GM12878 (cell line): ENCODE results near the gene MICALL1. TPM values are rescaled to one million over a fixed set of nuclear protein-coding genes. Genes with fewer than 3 reads are reported as not detected.

Source experiments
- ATAC-seq: fragments of 200-7000 bp; cut with Tn5 transposase; 3 replicates; pipeline ENCODE4 v1.9.1; 2020; ENCODE audit warnings: mild to moderate bottlenecking, moderate library complexity
- BruUV-seq: library from RNA; stranded (reverse); fragments of 400-500 nt; replicated peaks from 2 replicates; lab custom pipeline; 2021; lab: Mats Ljungman, UMichigan
- CTCF ChIA-PET: fragments of 300-600 bp; sonication (Branson Sonifier 250); formaldehyde crosslinking; extraction: SDS; loops from one replicate; lab custom pipeline; 2021; ENCODE audit warnings: inconsistent platforms; lab: Yijun Ruan, JAX
- POLR2A ChIA-PET: fragments of 350-600 bp; formaldehyde crosslinking; extraction: SDS; loops from one replicate; lab custom pipeline; 2021; ENCODE audit warnings: inconsistent platforms; lab: Charles Lee
- RAD21 ChIA-PET: fragments of 300-600 bp; sonication (Branson Sonifier 250); formaldehyde crosslinking; loops from one replicate; lab custom pipeline; 2023; ENCODE audit warnings: antibody characterized with exemption; ENCODE audit not compliant: unreplicated experiment; lab: Charles Lee
- SMC1A ChIA-PET: fragments of 300-600 bp; sonication (Branson Sonifier 250); formaldehyde crosslinking; loops from one replicate; lab custom pipeline; 2023; ENCODE audit not compliant: unreplicated experiment, uncharacterized antibody; lab: Charles Lee
- DNase-seq: peaks from one replicate; pipeline ENCODE4 v3.0.0-alpha.2; 2011; ENCODE audit warnings: low read depth, low spot score
- FAIRE-seq: peaks from 3 replicates; lab custom pipeline; 2011; peaks lifted over from hg19 to GRCh38; lab: Jason Lieb, UNC
- H2AFZ ChIP-seq: 2 replicates; pipeline ENCODE4 v1.6.0; 2011; ENCODE audit warnings: low read depth, low read length, control low read depth; ENCODE audit not compliant: control insufficient read depth
- H3K27ac ChIP-seq: 2 replicates; pipeline ENCODE4 v1.5.1; 2011; ENCODE audit warnings: control low read depth; ENCODE audit not compliant: control insufficient read depth, insufficient read depth
- H3K27me3 ChIP-seq, 2 experiments: replicated peaks in 1 of 2; 2 replicates each; pipeline versions ENCODE4 v1.6.0 to v1.6.1; 2011; ENCODE audit warnings: low read length in 1 of 2; ENCODE audit not compliant: control insufficient read depth in 2 of 2, insufficient read depth in 2 of 2
- H3K36me3 ChIP-seq, 2 experiments: 2 replicates each; pipeline ENCODE4 v1.5.1; 2011; ENCODE audit warnings: low read length in 1 of 2; ENCODE audit not compliant: control insufficient read depth in 2 of 2, insufficient read depth in 2 of 2
- H3K4me1 ChIP-seq: 2 replicates; pipeline ENCODE4 v1.6.1; 2011; ENCODE audit warnings: mild to moderate bottlenecking, low read length, moderate library complexity, mixed read lengths; ENCODE audit not compliant: control insufficient read depth, insufficient read depth
- H3K4me2 ChIP-seq: 2 replicates; pipeline ENCODE4 v1.6.0; 2011; ENCODE audit warnings: control low read depth; ENCODE audit not compliant: control insufficient read depth, insufficient read depth
- H3K4me3 ChIP-seq: fragments of 200-600 bp; sonication (generic); 2 replicates; pipeline ENCODE4 v1.5.1; 2016
- H3K79me2 ChIP-seq: 2 replicates; pipeline ENCODE4 v1.6.0; 2011; ENCODE audit warnings: low read length; ENCODE audit not compliant: control insufficient read depth, insufficient read depth
- H3K9ac ChIP-seq: 2 replicates; pipeline ENCODE4 v1.8.0; 2011; ENCODE audit warnings: low read length, control low read depth, mixed read lengths; ENCODE audit not compliant: control insufficient read depth, insufficient read depth
- H3K9me3 ChIP-seq: replicated peaks from 3 replicates; pipeline ENCODE4 v1.5.1; 2011; ENCODE audit warnings: mild to moderate bottlenecking, low read length; ENCODE audit not compliant: control insufficient read depth, insufficient read depth
- H4K20me1 ChIP-seq: 2 replicates; pipeline ENCODE4 v1.6.0; 2011; ENCODE audit not compliant: control insufficient read depth, insufficient read depth
- ETV6 ChIP-seq, 2 experiments: fragments of 450-650 bp in 1 of 2; IDR thresholded peaks in 1 of 2; conservative IDR thresholded peaks in 1 of 2; 2 replicates each; pipeline ENCODE4 v1.6.1; 2014; ENCODE audit warnings: antibody characterized with exemption in 1 of 2, borderline replicate concordance in 1 of 2, low read depth in 1 of 2, mild to moderate bottlenecking in 1 of 2, moderate library complexity in 1 of 2
- JUNB ChIP-seq: IDR thresholded peaks from 2 replicates; pipeline ENCODE4 v1.6.1; 2016; ENCODE audit warnings: antibody characterized with exemption, mild to moderate bottlenecking
- NR2F1 ChIP-seq: fragments of 450-650 bp; conservative IDR thresholded peaks from 2 replicates; pipeline ENCODE4 v1.6.1; 2017; ENCODE audit warnings: mild to moderate bottlenecking
- ZBED1 ChIP-seq: IDR thresholded peaks from 2 replicates; pipeline ENCODE4 v1.6.1; 2016; ENCODE audit warnings: borderline replicate concordance
- WGBS: methylation state at CpG from one replicate; pipeline ENCODE4 v1.1.6; 2016; ENCODE audit warnings: low lambda C conversion rate; ENCODE audit not compliant: insufficient replicate concordance, insufficient coverage; ENCODE audit errors: missing lambda C conversion rate; 5-methylcytosine and 5-hydroxymethylcytosine counted together
- in situ Hi-C: fragments of 300-500 bp; cut with MboI; formaldehyde crosslinking; loops from 9 replicates; pipeline ENCODE4 v1.14.3; 2018; ENCODE audit warnings: mixed read lengths
- intact Hi-C: fragments of 100-400 bp; cut with micrococcal nuclease; formaldehyde crosslinking; loops from one replicate; pipeline ENCODE4 v1.14.2; 2022; ENCODE audit not compliant: unreplicated experiment
- polyA plus RNA-seq, 11 experiments: library from polyadenylated mRNA; depleted of rRNA in 4 of 11; unstranded in 6 of 11; stranded (reverse) in 5 of 11; fragments of >200 nt; fragmentation: Nextera tagmentation in 4 of 11; fragmentation: Illumina TruSeq in 1 of 11; extraction: Ambion mirVana in 4 of 11; extraction: Trizol in 1 of 11; gene quantifications; 1 replicate in 1 of 11; 2 replicates in 10 of 11; pipeline versions ENCODE4 v1.2.1 to v1.2.3, GENCODE V29; 2011 to 2016; ENCODE audit warnings: inconsistent platforms in 2 of 11, missing spikeins in 2 of 11, low read depth in 1 of 11
- total RNA-seq, 4 experiments: library from RNA; depleted of rRNA in 3 of 4; stranded (reverse); fragments of >200 nt in 3 of 4; fragmentation: Illumina TruSeq in 1 of 4; extraction: Trizol in 1 of 4; gene quantifications; 2 replicates each; pipeline versions ENCODE4 v1.2.1 to v1.2.3, GENCODE V29; 2013 to 2021
- TF ChIP-seq, protein P1 (sequence below): fragments of 450-650 bp; IDR thresholded peaks from 2 replicates; pipeline ENCODE4 v1.6.1; 2016; ENCODE audit warnings: mild to moderate bottlenecking, moderate library complexity, borderline replicate concordance
- TF ChIP-seq, protein P2 (sequence below): fragments of 450-650 bp; IDR thresholded peaks from 2 replicates; pipeline ENCODE4 v1.6.1; 2017; ENCODE audit warnings: low read depth, mild to moderate bottlenecking, moderate library complexity

The MICALL1 gene
- total and polyA plus RNA-seq, 10 of the 15 experiments (the other 5 are each of a cell fraction or from before 2014, with no cell fraction given), result 0.72 to 30.7 (median 7.8) TPM

DNA sequence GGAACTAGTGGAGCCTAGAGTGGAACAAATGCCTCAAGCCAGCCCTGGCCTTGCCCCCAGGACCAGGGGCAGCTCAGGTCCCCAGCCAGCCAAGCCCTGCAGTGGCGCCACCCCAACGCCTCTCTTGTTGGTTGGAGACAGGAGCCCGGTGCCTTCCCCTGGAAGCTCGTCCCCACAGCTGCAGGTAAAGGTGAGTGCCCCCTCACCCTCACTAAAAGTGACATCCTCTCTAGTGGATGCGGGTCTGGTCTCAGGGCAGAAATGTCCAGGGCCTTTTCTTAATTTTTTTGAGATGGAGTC lies 21.5 kb downstream of the MICALL1 start (continued):
- TF ChIP-seq, protein P1, sequence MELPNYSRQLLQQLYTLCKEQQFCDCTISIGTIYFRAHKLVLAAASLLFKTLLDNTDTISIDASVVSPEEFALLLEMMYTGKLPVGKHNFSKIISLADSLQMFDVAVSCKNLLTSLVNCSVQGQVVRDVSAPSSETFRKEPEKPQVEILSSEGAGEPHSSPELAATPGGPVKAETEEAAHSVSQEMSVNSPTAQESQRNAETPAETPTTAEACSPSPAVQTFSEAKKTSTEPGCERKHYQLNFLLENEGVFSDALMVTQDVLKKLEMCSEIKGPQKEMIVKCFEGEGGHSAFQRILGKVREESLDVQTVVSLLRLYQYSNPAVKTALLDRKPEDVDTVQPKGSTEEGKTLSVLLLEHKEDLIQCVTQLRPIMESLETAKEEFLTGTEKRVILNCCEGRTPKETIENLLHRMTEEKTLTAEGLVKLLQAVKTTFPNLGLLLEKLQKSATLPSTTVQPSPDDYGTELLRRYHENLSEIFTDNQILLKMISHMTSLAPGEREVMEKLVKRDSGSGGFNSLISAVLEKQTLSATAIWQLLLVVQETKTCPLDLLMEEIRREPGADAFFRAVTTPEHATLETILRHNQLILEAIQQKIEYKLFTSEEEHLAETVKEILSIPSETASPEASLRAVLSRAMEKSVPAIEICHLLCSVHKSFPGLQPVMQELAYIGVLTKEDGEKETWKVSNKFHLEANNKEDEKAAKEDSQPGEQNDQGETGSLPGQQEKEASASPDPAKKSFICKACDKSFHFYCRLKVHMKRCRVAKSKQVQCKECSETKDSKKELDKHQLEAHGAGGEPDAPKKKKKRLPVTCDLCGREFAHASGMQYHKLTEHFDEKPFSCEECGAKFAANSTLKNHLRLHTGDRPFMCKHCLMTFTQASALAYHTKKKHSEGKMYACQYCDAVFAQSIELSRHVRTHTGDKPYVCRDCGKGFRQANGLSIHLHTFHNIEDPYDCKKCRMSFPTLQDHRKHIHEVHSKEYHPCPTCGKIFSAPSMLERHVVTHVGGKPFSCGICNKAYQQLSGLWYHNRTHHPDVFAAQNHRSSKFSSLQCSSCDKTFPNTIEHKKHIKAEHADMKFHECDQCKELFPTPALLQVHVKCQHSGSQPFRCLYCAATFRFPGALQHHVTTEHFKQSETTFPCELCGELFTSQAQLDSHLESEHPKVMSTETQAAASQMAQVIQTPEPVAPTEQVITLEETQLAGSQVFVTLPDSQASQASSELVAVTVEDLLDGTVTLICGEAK, result no peak

DNA sequence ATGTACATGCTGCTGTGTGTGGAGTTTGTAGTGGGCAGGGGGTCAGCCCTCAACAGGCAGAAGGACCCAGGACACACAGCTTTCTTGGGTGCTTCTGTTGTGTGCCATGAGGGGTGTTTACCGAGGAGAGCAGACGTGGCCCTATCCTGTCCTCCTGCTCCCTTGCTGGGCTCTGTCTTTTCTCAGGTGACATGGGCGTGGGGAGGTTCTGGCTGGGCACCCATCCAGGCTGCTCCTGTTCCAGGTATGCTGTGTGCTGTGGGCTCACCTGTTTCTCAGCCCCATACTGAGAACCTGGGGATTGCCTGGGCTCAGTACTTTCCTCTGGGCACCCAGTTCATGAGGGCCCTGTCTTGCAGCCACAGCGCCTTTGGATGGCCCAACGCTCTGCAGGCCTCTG lies 23.3 kb downstream of the MICALL1 start:
- Histone ChIP-seq H2AFZ (no peak overlapping the region), H4K20me1 (no peaks in the 10 kb centered on the region), H3K4me3 (no peak overlapping the region), H3K27ac (no peak overlapping the region), H3K27me3 (no peaks in the 10 kb centered on the region), H3K4me1 (peaks cover 10% of the 10 kb centered on the region), H3K9me3 (no peaks in the 10 kb centered on the region), H3K36me3 (peaks cover 3 to 9% of the 10 kb centered on the region in 2 experiments; a peak in 3 of 4 replicates), H3K79me2 (no peaks in the 10 kb centered on the region), H3K4me2 (no peak overlapping the region), H3K9ac (no peak overlapping the region)
- ChIA-PET SMC1A (no interaction called here), CTCF (no interaction called here), RAD21 (no interaction called here), POLR2A (no interaction called here)
- ATAC-seq (no peak), FAIRE-seq (no peak), DNase-seq (no peak)
- WGBS, result 95% methylated on average over 5 of the region's 5 CpGs
- in situ Hi-C loops (no loop called here), intact Hi-C loops (no loop called here)
- no TSS peak for BruUV-seq
- no peak for TF ChIP-seq NR2F1
- TF ChIP-seq, protein P2, sequence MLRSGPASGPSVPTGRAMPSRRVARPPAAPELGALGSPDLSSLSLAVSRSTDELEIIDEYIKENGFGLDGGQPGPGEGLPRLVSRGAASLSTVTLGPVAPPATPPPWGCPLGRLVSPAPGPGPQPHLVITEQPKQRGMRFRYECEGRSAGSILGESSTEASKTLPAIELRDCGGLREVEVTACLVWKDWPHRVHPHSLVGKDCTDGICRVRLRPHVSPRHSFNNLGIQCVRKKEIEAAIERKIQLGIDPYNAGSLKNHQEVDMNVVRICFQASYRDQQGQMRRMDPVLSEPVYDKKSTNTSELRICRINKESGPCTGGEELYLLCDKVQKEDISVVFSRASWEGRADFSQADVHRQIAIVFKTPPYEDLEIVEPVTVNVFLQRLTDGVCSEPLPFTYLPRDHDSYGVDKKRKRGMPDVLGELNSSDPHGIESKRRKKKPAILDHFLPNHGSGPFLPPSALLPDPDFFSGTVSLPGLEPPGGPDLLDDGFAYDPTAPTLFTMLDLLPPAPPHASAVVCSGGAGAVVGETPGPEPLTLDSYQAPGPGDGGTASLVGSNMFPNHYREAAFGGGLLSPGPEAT, result no peak
- TF ChIP-seq JUNB, result no peak
- TF ChIP-seq ZBED1, result no peak
- no peak for TF ChIP-seq ETV6 (conservative IDR thresholded peaks at IDR 0.05 in 1 of 2, IDR thresholded peaks at IDR 0.05 in 1 of 2; ENCODE audit: borderline replicate concordance in 1 of 2, low read depth in 1 of 2)
